ENCODE measurements around the gene LRP5. TPM values are rescaled to one million over a fixed set of nuclear protein-coding genes. Genes with fewer than 3 reads are reported as not detected.
"Not testable (repeated sequence)": the region's sequence is repeated elsewhere in the genome, so short reads cannot be mapped to it uniquely, and the experiment has no call there.

The LRP5 gene
- total RNA-seq, 3 donors from 2014 or later: 23.6 to 48.8 (median 24.5) TPM

DNA sequence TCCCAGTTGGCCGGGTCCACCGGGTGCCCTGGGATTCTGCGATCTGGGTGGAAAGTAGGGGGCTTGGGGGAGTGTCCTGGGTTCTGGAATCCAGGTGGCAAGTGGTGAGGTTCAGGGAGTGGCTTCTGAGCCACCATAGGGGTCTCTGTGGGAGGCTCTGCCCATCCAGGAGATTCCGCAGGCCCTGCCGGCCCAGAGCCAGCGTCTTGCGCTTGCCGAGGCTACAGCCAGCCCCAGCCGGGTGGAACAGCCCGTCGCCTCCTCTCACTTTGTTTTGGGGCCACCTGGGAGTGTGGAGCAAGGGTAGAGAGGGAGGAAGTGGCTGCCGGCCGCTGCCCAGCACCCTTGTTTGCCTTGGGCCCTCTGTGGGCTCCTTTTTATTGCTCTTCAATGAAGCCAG lies 87.5 kb downstream of the LRP5 start:
- H3K9me3 ChIP-seq: no peaks in the 10 kb centered on the region
- H3K27me3 ChIP-seq: no peaks in the 10 kb centered on the region
- peak overlapping the region; percentile 57 to 82 for H3K27ac ChIP-seq
- no peak for DNase-seq (ENCODE audit: low spot score in 2 of 2)
- peaks cover 7% of the 10 kb centered on the region in 2 donors for H3K4me1 ChIP-seq
- H3K4me3 ChIP-seq: no peak overlapping the region
- intact Hi-C loops (cut with DNase I; ENCODE audit: low total_unique reads): no loop called here
- TF ChIP-seq, protein P1, sequence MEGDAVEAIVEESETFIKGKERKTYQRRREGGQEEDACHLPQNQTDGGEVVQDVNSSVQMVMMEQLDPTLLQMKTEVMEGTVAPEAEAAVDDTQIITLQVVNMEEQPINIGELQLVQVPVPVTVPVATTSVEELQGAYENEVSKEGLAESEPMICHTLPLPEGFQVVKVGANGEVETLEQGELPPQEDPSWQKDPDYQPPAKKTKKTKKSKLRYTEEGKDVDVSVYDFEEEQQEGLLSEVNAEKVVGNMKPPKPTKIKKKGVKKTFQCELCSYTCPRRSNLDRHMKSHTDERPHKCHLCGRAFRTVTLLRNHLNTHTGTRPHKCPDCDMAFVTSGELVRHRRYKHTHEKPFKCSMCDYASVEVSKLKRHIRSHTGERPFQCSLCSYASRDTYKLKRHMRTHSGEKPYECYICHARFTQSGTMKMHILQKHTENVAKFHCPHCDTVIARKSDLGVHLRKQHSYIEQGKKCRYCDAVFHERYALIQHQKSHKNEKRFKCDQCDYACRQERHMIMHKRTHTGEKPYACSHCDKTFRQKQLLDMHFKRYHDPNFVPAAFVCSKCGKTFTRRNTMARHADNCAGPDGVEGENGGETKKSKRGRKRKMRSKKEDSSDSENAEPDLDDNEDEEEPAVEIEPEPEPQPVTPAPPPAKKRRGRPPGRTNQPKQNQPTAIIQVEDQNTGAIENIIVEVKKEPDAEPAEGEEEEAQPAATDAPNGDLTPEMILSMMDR (IDR thresholded peaks at IDR 0.05): no peak
- TF ChIP-seq POLR2AphosphoS5 (IDR thresholded peaks at IDR 0.05) (no peak), POLR2A (IDR thresholded peaks at IDR 0.05) (no peak)
- no peaks in the 10 kb centered on the region for H3K36me3 ChIP-seq

DNA sequence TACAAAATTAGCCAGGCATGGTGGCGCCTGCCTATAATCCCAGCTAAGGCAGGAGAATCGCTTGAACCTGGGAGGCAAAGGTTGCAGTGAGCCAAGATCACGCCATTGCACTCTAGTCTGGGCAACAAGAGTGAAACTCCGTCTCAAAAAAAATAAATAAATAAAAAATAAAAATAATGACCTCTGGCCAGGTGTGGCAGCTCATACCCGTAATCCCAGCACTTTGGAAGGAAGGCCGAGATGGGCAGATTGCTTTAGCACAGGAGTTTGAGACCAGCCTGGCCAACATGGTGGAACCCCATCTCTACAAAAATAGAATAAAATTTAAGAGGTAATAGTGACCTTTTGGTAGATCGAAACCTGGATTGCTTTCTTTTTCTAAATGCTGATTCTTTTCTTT lies 88.2 kb downstream of the LRP5 start:
- H3K9me3 ChIP-seq; H3K4me3 ChIP-seq; H3K27me3 ChIP-seq; H3K27ac ChIP-seq; DNase-seq (ENCODE audit: low spot score in 2 of 2); H3K36me3 ChIP-seq; intact Hi-C loops (cut with DNase I; ENCODE audit: low total_unique reads); H3K4me1 ChIP-seq: not testable (repeated sequence)

DNA sequence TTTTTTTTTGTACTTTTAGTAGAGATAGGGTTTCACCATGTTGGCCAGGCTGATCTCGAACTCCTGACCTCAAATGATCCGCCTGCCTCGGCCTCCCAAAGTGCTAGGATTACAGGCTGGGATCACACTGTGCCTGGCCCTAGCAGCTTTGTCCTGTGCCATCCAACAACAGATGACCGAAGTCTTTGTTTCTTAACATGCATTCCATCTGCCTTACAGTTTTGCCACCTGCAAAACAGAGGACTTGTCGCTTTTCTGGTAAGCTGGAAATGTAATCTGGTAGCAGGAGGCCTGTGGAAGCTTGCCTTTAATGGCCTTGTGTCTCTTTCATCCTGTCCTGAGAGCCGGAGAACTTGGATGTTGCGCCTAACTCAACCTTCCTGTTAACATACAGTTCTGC lies 89.5 kb downstream of the LRP5 start:
- no peaks in the 10 kb centered on the region for H3K9me3 ChIP-seq
- H3K27me3 ChIP-seq: no peaks in the 10 kb centered on the region
- intact Hi-C loops (cut with DNase I; ENCODE audit: low total_unique reads): no loop called here
- TF ChIP-seq, protein P1 (IDR thresholded peaks at IDR 0.05): no peak
- TF ChIP-seq POLR2AphosphoS5 (IDR thresholded peaks at IDR 0.05): no peak
- TF ChIP-seq POLR2A (IDR thresholded peaks at IDR 0.05): no peak
- no peaks in the 10 kb centered on the region for H3K36me3 ChIP-seq
- H3K27ac ChIP-seq: no peak overlapping the region
- peaks cover 7% of the 10 kb centered on the region in 2 donors for H3K4me1 ChIP-seq
- no peak for DNase-seq (ENCODE audit: low spot score in 2 of 2)
- H3K4me3 ChIP-seq: no peak overlapping the region

DNA sequence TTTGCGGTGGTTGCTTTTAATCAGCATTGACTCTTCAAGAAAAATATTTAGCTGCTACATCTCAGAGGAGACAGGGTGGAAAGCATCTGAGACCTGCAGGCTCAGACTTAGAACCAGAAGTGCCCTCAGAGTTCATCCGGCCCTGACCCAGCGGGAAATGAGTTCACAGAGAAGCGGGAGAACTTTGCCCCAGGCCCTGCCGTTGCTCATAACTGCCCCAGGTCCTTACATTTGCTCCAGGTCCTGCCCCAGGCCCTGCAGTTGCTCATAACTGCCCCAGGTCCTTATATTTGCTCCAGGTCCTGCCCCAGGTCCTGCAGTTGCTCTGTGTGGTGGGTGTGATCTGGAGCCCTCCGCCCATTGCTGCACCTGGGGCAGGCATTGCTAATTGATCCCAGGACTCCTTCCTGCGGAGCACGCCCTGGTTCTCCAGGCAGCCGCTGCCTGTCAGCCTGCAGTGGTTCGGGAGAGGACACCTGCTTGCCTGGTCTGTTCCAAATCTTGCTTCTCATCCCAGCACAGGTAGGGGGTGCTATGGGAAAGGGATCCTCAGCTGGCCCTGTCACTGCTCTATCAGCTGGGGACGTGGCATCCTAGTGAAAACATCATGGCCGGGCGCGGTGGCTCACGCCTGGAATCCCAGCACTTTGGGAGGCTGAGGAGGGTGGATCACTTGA lies 90.1 kb downstream of the LRP5 start:
- Histone ChIP-seq H3K9me3 (no peaks in the 10 kb centered on the region), H3K4me1 (peaks cover 7% of the 10 kb centered on the region in 2 donors), H3K27ac (no peak overlapping the region), H3K4me3 (no peak overlapping the region), H3K36me3 (no peaks in the 10 kb centered on the region), H3K27me3 (no peaks in the 10 kb centered on the region)
- no peak for DNase-seq (ENCODE audit: low spot score in 2 of 2)
- TF ChIP-seq, protein P1 (IDR thresholded peaks at IDR 0.05): no peak
- TF ChIP-seq POLR2A (IDR thresholded peaks at IDR 0.05): no peak
- no peak for TF ChIP-seq POLR2AphosphoS5 (IDR thresholded peaks at IDR 0.05)
- intact Hi-C loops (cut with DNase I; ENCODE audit: low total_unique reads): no loop called here

DNA sequence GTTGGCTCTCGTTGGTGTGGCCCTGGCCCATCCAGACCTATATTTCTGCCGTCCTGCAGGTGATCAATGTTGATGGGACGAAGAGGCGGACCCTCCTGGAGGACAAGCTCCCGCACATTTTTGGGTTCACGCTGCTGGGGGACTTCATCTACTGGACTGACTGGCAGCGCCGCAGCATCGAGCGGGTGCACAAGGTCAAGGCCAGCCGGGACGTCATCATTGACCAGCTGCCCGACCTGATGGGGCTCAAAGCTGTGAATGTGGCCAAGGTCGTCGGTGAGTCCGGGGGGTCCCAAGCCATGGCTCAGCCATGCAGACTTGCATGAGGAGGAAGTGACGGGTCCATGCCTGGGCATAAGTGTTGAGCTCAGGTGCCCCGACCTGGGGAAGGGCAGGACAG lies 91.0 kb downstream of the LRP5 start:
- H3K36me3 ChIP-seq: no peaks in the 10 kb centered on the region
- no peaks in the 10 kb centered on the region for H3K27me3 ChIP-seq
- no peak for DNase-seq (ENCODE audit: low spot score in 2 of 2)
- intact Hi-C loops (cut with DNase I; ENCODE audit: low total_unique reads): no loop called here
- H3K9me3 ChIP-seq: no peaks in the 10 kb centered on the region
- peaks cover 7% of the 10 kb centered on the region in 2 donors for H3K4me1 ChIP-seq
- TF ChIP-seq, protein P1 (IDR thresholded peaks at IDR 0.05): no peak
- TF ChIP-seq POLR2AphosphoS5 (IDR thresholded peaks at IDR 0.05) (no peak), POLR2A (IDR thresholded peaks at IDR 0.05) (no peak)
- H3K4me3 ChIP-seq: no peak overlapping the region
- H3K27ac ChIP-seq: no peak overlapping the region
